ENCODE measurements around the gene XRCC1. TPM values are rescaled to one million over a fixed set of nuclear protein-coding genes. Genes with fewer than 3 reads are reported as not detected.

XRCC1 gene
- total and polyA plus RNA-seq, 2 of the 4 experiments (the other 2 are of a cell fraction), result 12.5 to 21.3 TPM

DNA sequence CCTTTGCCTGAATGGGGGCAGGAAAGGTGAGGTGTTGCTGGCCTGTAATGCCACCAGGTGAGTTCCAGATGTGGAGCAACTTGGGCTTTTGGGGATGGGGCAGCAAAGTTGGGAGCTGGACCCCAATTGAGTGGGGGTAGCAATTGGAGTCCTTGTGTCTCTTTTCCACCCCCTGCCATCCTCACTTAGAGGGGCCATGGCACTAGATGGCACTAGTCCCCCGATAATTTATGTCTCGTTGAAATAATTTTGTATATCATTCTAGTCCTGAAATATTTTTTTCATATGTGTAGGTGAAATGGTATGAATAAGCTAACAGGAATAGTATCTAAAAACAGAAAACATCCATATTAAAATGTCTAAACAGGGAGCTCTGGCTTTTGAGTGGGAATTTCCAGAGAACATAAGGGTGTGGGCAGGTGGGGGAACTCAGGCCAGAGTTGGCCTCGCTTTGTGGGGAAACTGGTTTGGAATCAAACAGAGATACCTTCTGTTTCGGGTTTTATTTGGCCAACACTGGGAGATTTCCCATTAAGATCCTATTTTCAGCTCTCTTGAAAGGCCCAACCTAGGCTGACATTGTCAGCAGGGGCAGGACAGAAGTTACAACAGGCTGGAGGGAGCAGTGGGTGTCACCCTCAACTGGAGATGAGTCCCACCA is 24.4 kb upstream of the XRCC1 start:
- intact Hi-C loops (cut with micrococcal nuclease), result no loop called here
- Histone ChIP-seq H2AFZ (replicated peaks; ENCODE audit: low read length, poor library complexity) (no peak overlapping the region), H3K27ac (ENCODE audit: insufficient read depth, low read length) (no peak overlapping the region), H3K9me1 (ENCODE audit: insufficient read depth, low read length) (no peaks in the 10 kb centered on the region), H4K20me1 (ENCODE audit: insufficient read depth, low read length) (no peaks in the 10 kb centered on the region), H3K4me2 (ENCODE audit: low read depth, low read length) (no peak overlapping the region), H3K4me1 (ENCODE audit: control insufficient read depth, insufficient read depth, low read length) (peaks cover 7% of the 10 kb centered on the region; the same call in 1 of the 2 replicates), H2AK5ac (ENCODE audit: low read depth, low read length) (no peak overlapping the region), H4K8ac (ENCODE audit: low read depth in 2 of 2, low read length in 2 of 2) (no peak overlapping the region), H3K9ac (ENCODE audit: low read depth, low read length) (no peak overlapping the region; the same call in 1 of the 2 replicates), H3K56ac (ENCODE audit: extremely low read depth, insufficient read depth, low read length) (no peak overlapping the region), H2AK9ac (replicated peaks; ENCODE audit: low read depth, low read length, poor library complexity) (no peak overlapping the region), H3K4ac (ENCODE audit: low read depth, low read length) (no peak overlapping the region), H2BK20ac (ENCODE audit: low read depth, low read length) (no peak overlapping the region), H3K79me1 (ENCODE audit: low read depth in 1 of 2, low read length in 2 of 2) (peaks cover 24 to 46% of the 10 kb centered on the region in 2 experiments; a peak in 3 of 4 replicates), H3K36me3 (ENCODE audit: control insufficient read depth, insufficient read depth, low read length) (peaks cover 12% of the 10 kb centered on the region), H3K4me3 (ENCODE audit: insufficient read depth, low read depth, low read length) (no peak overlapping the region), H2BK5ac (ENCODE audit: low read depth, low read length, poor library complexity, severe bottlenecking) (no peak overlapping the region), H3K14ac (replicated peaks; ENCODE audit: low read depth, low read length) (no peak overlapping the region), H4K91ac (ENCODE audit: insufficient read depth, low read depth, low read length) (no peak overlapping the region), H2BK15ac (ENCODE audit: low read depth, low read length) (no peak overlapping the region), H3K23ac (ENCODE audit: low read depth, low read length) (no peak overlapping the region), H2BK120ac (ENCODE audit: low read depth, low read length) (no peak overlapping the region), H4K5ac (ENCODE audit: low read depth, low read length) (no peak overlapping the region), H3K18ac (ENCODE audit: low read depth, low read length) (no peak overlapping the region), H3K9me3 (ENCODE audit: control insufficient read depth, insufficient read depth, low read length) (no peaks in the 10 kb centered on the region), H3K27me3 (ENCODE audit: control insufficient read depth, insufficient read depth, low read length) (no peaks in the 10 kb centered on the region)
- ATAC-seq (ENCODE audit: low read depth), result no peak
- ChIA-PET POLR2A (ENCODE audit: unreplicated experiment) (no interaction called here), CTCF (no interaction called here)
- BruUV-seq (replicated peaks), result no TSS peak
- dilution Hi-C loops (cut with HindIII; ENCODE audit: low sequenced_read_pairs, unreplicated experiment), result no loop called here
- TF ChIP-seq MXI1 (IDR thresholded peaks at IDR 0.05; ENCODE audit: borderline replicate concordance, low read depth, low read length) (no peak), MAZ (IDR thresholded peaks at IDR 0.05; ENCODE audit: borderline replicate concordance, low read depth, low read length) (no peak), RCOR1 (IDR thresholded peaks at IDR 0.05; ENCODE audit: insufficient replicate concordance, low read length) (no peak), CEBPB (IDR thresholded peaks at IDR 0.05; ENCODE audit: low read depth, low read length) (no peak), CHD1 (IDR thresholded peaks at IDR 0.05; ENCODE audit: low read depth, low read length) (no peak), MAFK (IDR thresholded peaks at IDR 0.05; ENCODE audit: low read depth, low read length) (no peak), RAD21 (IDR thresholded peaks at IDR 0.05; ENCODE audit: low read length) (no peak), NFE2L2 (IDR thresholded peaks at IDR 0.05; ENCODE audit: low read depth, low read length) (no peak), RFX5 (IDR thresholded peaks at IDR 0.05; ENCODE audit: low read depth, low read length) (no peak), SMC3 (IDR thresholded peaks at IDR 0.05; ENCODE audit: low read depth, low read length) (no peak), POLR2A (IDR thresholded peaks at IDR 0.05; ENCODE audit: low read depth, low read length) (no peak), FOS (IDR thresholded peaks at IDR 0.05; ENCODE audit: low read depth, low read length) (no peak)
- TF ChIP-seq, protein P1, sequence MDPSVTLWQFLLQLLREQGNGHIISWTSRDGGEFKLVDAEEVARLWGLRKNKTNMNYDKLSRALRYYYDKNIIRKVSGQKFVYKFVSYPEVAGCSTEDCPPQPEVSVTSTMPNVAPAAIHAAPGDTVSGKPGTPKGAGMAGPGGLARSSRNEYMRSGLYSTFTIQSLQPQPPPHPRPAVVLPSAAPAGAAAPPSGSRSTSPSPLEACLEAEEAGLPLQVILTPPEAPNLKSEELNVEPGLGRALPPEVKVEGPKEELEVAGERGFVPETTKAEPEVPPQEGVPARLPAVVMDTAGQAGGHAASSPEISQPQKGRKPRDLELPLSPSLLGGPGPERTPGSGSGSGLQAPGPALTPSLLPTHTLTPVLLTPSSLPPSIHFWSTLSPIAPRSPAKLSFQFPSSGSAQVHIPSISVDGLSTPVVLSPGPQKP (IDR thresholded peaks at IDR 0.05; ENCODE audit: borderline replicate concordance, low read depth, low read length), result no peak
- TF ChIP-seq, protein P2, sequence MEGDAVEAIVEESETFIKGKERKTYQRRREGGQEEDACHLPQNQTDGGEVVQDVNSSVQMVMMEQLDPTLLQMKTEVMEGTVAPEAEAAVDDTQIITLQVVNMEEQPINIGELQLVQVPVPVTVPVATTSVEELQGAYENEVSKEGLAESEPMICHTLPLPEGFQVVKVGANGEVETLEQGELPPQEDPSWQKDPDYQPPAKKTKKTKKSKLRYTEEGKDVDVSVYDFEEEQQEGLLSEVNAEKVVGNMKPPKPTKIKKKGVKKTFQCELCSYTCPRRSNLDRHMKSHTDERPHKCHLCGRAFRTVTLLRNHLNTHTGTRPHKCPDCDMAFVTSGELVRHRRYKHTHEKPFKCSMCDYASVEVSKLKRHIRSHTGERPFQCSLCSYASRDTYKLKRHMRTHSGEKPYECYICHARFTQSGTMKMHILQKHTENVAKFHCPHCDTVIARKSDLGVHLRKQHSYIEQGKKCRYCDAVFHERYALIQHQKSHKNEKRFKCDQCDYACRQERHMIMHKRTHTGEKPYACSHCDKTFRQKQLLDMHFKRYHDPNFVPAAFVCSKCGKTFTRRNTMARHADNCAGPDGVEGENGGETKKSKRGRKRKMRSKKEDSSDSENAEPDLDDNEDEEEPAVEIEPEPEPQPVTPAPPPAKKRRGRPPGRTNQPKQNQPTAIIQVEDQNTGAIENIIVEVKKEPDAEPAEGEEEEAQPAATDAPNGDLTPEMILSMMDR (conservative IDR thresholded peaks at IDR 0.05; ENCODE audit: low read depth, low read length), result no peak
- TF ChIP-seq, protein P3, sequence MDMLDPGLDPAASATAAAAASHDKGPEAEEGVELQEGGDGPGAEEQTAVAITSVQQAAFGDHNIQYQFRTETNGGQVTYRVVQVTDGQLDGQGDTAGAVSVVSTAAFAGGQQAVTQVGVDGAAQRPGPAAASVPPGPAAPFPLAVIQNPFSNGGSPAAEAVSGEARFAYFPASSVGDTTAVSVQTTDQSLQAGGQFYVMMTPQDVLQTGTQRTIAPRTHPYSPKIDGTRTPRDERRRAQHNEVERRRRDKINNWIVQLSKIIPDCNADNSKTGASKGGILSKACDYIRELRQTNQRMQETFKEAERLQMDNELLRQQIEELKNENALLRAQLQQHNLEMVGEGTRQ (IDR thresholded peaks at IDR 0.05; ENCODE audit: low read depth, low read length), result no peak
- in situ Hi-C loops (cut with MboI; ENCODE audit: low sequenced_read_pairs), result no loop called here
- 100% methylated on average over 2 of the region's 4 CpGs; no CpG with 5 or more reads in 1 of the 2 experiments for WGBS, 2 experiments (ENCODE audit: extremely low coverage in 2 of 2, insufficient read length in 1 of 2)
- no peak for DNase-seq
